ENCODE measurements around the gene SHISA2.
"Not testable (repeated sequence)": the region's sequence is repeated elsewhere in the genome, so short reads cannot be mapped to it uniquely, and the experiment has no call there.

SHISA2 gene

GRCh38 chr13:26051657-26052311, at the start of gene SHISA2:
Gene SHISA2, minus strand, starts transcription at chr13:26052016. Its CDS starts 1,041 bp downstream, at chr13:26050975.
- peak; percentile 32 for DNase-seq

GRCh38 chr13:26095846-26096610, 44.2 kb upstream of the SHISA2 start:
- DNase-seq, result no peak

- DNase-seq, result no peak
These were observed 43.5 kb upstream of the SHISA2 start for GRCh38 chr13:26095338-26095737.

- not testable (repeated sequence) for DNase-seq
These were observed 25.0 kb upstream of the SHISA2 start for GRCh38 chr13:26076821-26077220.

GRCh38 chr13:26075498-26075897, 23.7 kb upstream of the SHISA2 start:
- DNase-seq, result no peak

GRCh38 chr13:26074706-26075105, 22.9 kb upstream of the SHISA2 start:
- no peak for DNase-seq

- DNase-seq, result not testable (repeated sequence)
These were observed 20.5 kb upstream of the SHISA2 start for GRCh38 chr13:26072335-26072734.

- DNase-seq, result no peak
These were observed 19.9 kb upstream of the SHISA2 start for GRCh38 chr13:26071691-26072090.

GRCh38 chr13:26069642-26070041, 17.8 kb upstream of the SHISA2 start:
- DNase-seq, result not testable (repeated sequence)

GRCh38 chr13:26068372-26068771, 16.6 kb upstream of the SHISA2 start:
- not testable (repeated sequence) for DNase-seq

- DNase-seq, result no peak
These were observed 15.8 kb upstream of the SHISA2 start for GRCh38 chr13:26067601-26068000.

- DNase-seq, result not testable (repeated sequence)
These were observed 14.7 kb upstream of the SHISA2 start for GRCh38 chr13:26066492-26066891.

- no peak for DNase-seq
These were observed 11.1 kb upstream of the SHISA2 start for GRCh38 chr13:26062853-26063444.

GRCh38 chr13:26061947-26062346, 10.1 kb upstream of the SHISA2 start:
- DNase-seq, result no peak

- DNase-seq, result no peak
These were observed 9.4 kb upstream of the SHISA2 start for GRCh38 chr13:26061256-26061655.

- DNase-seq, result no peak
These were observed 8.5 kb upstream of the SHISA2 start for GRCh38 chr13:26060357-26060756.

GRCh38 chr13:26058704-26059103, 6.9 kb upstream of the SHISA2 start:
- no peak for DNase-seq

- no peak for DNase-seq
These were observed 3.1 kb upstream of the SHISA2 start for GRCh38 chr13:26054896-26055295.

- no peak for DNase-seq
These were observed 1.7 kb upstream of the SHISA2 start for GRCh38 chr13:26053418-26053980.

- no peak for DNase-seq
These were observed 521 bp upstream of the SHISA2 start for GRCh38 chr13:26052337-26052736.

GRCh38 chr13:26051231-26051656, 572 bp downstream of the SHISA2 start:
- no peak for DNase-seq

GRCh38 chr13:26050568-26051230, 1.1 kb downstream of the SHISA2 start:
- no peak for DNase-seq

GRCh38 chr13:26048741-26049140, 3.1 kb downstream of the SHISA2 start:
- DNase-seq, result no peak

Data from NCI-H1105 (cell line).